ENCODE data around the gene SDC3. TPM values are rescaled to one million over a fixed set of nuclear protein-coding genes. Genes with fewer than 3 reads are reported as not detected.

Gene SDC3
- total and polyA plus RNA-seq, 10 of the 15 experiments (the other 5 are each of a cell fraction or from before 2014, with no cell fraction given) = under 0.01 to 0.46 (median 0.07) TPM; not detected in 2

DNA sequence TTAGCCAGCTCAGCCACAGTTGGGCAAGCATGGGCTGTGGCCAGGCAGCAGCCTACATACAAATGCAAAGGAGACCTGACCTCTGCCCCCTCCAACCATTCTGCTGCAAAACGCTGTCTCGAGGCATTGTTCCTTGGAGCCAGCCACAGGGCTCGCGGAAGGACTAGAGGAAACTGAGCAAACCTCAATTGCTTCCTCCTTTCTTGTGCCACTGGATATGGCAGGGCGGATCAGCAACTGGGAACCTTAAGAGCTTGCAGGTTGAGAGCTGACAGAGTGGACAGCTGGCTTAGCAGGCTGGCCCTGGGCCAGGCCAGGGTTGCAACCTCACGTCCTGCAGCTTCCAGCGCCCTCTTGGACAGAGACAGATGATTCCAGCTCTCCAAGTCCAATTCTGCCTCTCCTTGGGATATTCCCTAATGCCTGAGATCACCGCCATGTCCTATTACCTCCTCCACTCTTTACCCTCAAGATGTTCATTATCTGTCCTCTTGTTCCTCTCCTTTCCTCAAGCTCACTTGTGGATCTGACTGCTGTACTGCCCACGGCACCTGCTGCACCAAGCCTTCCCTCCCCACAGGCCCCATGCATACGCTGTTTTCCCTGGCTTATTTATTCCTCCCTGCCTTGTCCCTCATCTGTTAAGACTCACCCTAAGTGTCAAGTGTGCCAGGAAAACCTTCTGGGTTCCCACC is 67.5 kb downstream of the SDC3 start (continued):
- TF ChIP-seq, protein P1, sequence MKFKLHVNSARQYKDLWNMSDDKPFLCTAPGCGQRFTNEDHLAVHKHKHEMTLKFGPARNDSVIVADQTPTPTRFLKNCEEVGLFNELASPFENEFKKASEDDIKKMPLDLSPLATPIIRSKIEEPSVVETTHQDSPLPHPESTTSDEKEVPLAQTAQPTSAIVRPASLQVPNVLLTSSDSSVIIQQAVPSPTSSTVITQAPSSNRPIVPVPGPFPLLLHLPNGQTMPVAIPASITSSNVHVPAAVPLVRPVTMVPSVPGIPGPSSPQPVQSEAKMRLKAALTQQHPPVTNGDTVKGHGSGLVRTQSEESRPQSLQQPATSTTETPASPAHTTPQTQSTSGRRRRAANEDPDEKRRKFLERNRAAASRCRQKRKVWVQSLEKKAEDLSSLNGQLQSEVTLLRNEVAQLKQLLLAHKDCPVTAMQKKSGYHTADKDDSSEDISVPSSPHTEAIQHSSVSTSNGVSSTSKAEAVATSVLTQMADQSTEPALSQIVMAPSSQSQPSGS (IDR thresholded peaks at IDR 0.05; ENCODE audit: low read length) = no peak

DNA sequence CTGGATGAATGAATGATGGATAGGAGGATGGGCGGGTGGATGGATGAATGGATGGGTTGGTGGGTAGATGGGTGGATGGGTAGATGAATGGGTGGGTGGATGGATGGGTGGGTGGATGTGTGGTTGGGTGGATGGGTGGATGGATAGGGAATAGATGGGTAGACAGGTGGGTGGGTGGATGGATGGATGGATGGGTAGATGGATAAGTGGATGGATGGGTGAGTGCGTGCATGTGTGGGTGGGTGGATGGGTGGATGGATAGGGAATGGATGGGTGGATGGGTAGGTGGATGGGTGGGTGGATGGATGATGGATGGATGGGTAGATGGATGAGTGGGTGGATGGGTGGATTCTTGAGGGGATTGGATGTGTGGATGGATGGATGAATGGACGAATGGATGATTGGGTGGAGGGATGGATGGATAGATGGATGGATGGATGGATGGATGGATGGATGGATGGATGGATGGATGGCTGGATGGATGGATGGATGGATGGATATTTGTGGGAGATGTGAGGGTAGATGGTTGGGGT is 68.7 kb downstream of the SDC3 start:
- intact Hi-C loops (cut with micrococcal nuclease; ENCODE audit: unreplicated experiment) = no loop called here
- H4K20me1 ChIP-seq (ENCODE audit: control insufficient read depth, insufficient read depth) = no peaks in the 10 kb centered on the region
- no peak for FAIRE-seq
- H3K4me3 ChIP-seq = no peak overlapping the region
- no peak for ATAC-seq
- CTCF ChIA-PET = no interaction called here
- no peaks in the 10 kb centered on the region for H3K79me2 ChIP-seq (ENCODE audit: control insufficient read depth, insufficient read depth, low read length)
- RAD21 ChIA-PET (ENCODE audit: unreplicated experiment) = no interaction called here
- no peaks in the 10 kb centered on the region for H3K36me3 ChIP-seq (ENCODE audit: control insufficient read depth in 2 of 2, insufficient read depth in 2 of 2, low read length in 1 of 2)
- H3K27me3 ChIP-seq (replicated peaks in 1 of 2; ENCODE audit: control insufficient read depth in 2 of 2, insufficient read depth in 2 of 2, low read length in 1 of 2) = peaks cover 2 to 4% of the 10 kb centered on the region in 2 experiments; a peak in 3 of 4 replicates
- WGBS (ENCODE audit: insufficient coverage, insufficient replicate concordance, low lambda C conversion rate, missing lambda C conversion rate) = 63% methylated on average over 3 of the region's 3 CpGs
- no peak overlapping the region for H3K4me2 ChIP-seq (ENCODE audit: control insufficient read depth, insufficient read depth)
- no peak for DNase-seq (ENCODE audit: low read depth, low spot score)
- H3K9me3 ChIP-seq (replicated peaks; ENCODE audit: control insufficient read depth, insufficient read depth, low read length) = no peaks in the 10 kb centered on the region
- no peaks in the 10 kb centered on the region for H3K4me1 ChIP-seq (ENCODE audit: control insufficient read depth, insufficient read depth, low read length)
- SMC1A ChIA-PET (ENCODE audit: uncharacterized antibody, unreplicated experiment) = no interaction called here
- H2AFZ ChIP-seq (ENCODE audit: control insufficient read depth, low read depth, low read length) = no peak overlapping the region
- POLR2A ChIA-PET = no interaction called here
- BruUV-seq (replicated peaks) = no TSS peak
- H3K27ac ChIP-seq (ENCODE audit: control insufficient read depth, insufficient read depth) = no peak overlapping the region
- TF ChIP-seq IRF4 (IDR thresholded peaks at IDR 0.05; ENCODE audit: low read depth, low read length) (no peak), WRNIP1 (IDR thresholded peaks at IDR 0.05; ENCODE audit: borderline replicate concordance, low read depth, low read length) (no peak), TARDBP (IDR thresholded peaks at IDR 0.05; ENCODE audit: borderline replicate concordance) (no peak), RAD51 (IDR thresholded peaks at IDR 0.05) (no peak), CEBPB (IDR thresholded peaks at IDR 0.05; ENCODE audit: borderline replicate concordance in 1 of 2, low read depth in 2 of 2, low read length in 2 of 2) (no peak), RAD21 (IDR thresholded peaks at IDR 0.05; ENCODE audit: insufficient read depth, low read depth, low read length) (no peak), BMI1 (IDR thresholded peaks at IDR 0.05; ENCODE audit: borderline replicate concordance) (no peak), ETV6 (conservative IDR thresholded peaks at IDR 0.05 in 1 of 2, IDR thresholded peaks at IDR 0.05 in 1 of 2; ENCODE audit: borderline replicate concordance in 1 of 2, low read depth in 1 of 2) (no peak), DPF2 (IDR thresholded peaks at IDR 0.05) (no peak), ASH2L (IDR thresholded peaks at IDR 0.05; ENCODE audit: borderline replicate concordance, low read depth) (no peak)
- TF ChIP-seq, protein P2, sequence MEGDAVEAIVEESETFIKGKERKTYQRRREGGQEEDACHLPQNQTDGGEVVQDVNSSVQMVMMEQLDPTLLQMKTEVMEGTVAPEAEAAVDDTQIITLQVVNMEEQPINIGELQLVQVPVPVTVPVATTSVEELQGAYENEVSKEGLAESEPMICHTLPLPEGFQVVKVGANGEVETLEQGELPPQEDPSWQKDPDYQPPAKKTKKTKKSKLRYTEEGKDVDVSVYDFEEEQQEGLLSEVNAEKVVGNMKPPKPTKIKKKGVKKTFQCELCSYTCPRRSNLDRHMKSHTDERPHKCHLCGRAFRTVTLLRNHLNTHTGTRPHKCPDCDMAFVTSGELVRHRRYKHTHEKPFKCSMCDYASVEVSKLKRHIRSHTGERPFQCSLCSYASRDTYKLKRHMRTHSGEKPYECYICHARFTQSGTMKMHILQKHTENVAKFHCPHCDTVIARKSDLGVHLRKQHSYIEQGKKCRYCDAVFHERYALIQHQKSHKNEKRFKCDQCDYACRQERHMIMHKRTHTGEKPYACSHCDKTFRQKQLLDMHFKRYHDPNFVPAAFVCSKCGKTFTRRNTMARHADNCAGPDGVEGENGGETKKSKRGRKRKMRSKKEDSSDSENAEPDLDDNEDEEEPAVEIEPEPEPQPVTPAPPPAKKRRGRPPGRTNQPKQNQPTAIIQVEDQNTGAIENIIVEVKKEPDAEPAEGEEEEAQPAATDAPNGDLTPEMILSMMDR (IDR thresholded peaks at IDR 0.05 in 2 of 3, conservative IDR thresholded peaks at IDR 0.05 in 1 of 3; ENCODE audit: control insufficient read depth in 2 of 3, extremely low read depth in 1 of 3, insufficient read depth in 1 of 3, low read depth in 3 of 3, low read length in 3 of 3) = no peak
- TF ChIP-seq, protein P3, sequence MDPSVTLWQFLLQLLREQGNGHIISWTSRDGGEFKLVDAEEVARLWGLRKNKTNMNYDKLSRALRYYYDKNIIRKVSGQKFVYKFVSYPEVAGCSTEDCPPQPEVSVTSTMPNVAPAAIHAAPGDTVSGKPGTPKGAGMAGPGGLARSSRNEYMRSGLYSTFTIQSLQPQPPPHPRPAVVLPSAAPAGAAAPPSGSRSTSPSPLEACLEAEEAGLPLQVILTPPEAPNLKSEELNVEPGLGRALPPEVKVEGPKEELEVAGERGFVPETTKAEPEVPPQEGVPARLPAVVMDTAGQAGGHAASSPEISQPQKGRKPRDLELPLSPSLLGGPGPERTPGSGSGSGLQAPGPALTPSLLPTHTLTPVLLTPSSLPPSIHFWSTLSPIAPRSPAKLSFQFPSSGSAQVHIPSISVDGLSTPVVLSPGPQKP (IDR thresholded peaks at IDR 0.05; ENCODE audit: low read depth, low read length) = no peak
- in situ Hi-C loops (cut with MboI) = no loop called here
- no peak overlapping the region for H3K9ac ChIP-seq (ENCODE audit: control insufficient read depth, insufficient read depth, low read length)
